Inflammatory macrophage (primary cell): ENCODE measurements around the gene TM2D1.
"Not testable (repeated sequence)": the region's sequence is repeated elsewhere in the genome, so short reads cannot be mapped to it uniquely, and the experiment has no call there.

Experiments used
- DNase-seq, 2 donors: peaks; one replicate each; pipeline ENCODE4 v3.0.0-alpha.2; 2020 to 2022

The TM2D1 gene

DNA sequence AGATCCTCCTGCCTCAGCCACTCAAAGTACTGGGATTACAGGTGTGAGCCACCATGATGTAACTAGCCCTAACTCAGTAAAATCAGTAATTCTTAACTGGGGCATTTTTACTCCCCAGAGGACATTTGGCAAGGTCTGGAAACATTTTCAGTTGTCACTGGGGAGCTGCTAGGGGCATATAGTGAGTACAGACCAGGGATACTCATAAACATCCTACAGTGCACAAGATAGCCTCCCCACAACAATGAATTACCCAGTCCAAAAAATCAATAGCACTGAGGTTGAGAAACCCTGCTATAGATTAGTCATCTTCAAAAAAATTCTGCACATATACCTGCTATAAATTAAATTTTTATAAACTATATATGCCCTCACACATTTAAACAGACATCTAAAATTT lies 13.0 kb downstream of the TM2D1 start:
- DNase-seq, result no peak

DNA sequence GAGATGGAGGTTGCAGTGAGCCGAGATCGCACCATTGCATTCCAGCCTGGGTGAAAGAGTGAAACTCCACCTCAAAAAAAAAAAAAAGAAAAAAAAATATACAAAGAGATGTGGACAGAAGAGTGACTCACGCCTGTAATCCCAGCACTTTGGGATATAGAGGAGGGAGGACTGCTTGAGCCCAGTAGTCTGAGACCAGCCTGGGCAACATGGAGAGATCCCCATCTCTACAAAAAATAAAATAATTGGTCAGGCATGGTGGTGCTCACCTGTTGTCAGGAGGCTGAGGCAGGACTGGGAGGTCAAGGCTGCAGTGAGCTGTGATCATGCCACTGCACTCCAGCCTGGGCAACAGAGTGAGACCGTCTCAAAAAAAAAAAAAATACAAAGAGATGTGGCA lies 13.7 kb downstream of the TM2D1 start:
- DNase-seq, result not testable (repeated sequence)

DNA sequence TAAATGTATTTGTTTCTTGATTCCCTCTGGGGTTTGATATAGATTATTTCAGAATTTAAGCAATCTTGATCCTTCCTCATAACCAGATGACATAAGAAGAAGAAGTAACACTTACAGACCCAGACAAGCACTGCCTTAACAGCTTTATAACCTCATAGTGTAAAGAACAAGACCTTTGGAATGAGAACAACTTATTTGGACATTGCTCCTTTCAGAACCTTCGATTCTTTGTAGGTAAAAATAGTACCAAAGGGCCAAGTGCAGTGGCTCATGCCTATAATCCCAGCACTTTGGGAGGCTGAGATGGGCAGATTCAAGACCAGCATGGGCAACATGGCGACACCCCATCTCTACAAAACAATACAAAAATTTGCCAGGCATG lies 15.0 kb downstream of the TM2D1 start:
- no peak for DNase-seq

DNA sequence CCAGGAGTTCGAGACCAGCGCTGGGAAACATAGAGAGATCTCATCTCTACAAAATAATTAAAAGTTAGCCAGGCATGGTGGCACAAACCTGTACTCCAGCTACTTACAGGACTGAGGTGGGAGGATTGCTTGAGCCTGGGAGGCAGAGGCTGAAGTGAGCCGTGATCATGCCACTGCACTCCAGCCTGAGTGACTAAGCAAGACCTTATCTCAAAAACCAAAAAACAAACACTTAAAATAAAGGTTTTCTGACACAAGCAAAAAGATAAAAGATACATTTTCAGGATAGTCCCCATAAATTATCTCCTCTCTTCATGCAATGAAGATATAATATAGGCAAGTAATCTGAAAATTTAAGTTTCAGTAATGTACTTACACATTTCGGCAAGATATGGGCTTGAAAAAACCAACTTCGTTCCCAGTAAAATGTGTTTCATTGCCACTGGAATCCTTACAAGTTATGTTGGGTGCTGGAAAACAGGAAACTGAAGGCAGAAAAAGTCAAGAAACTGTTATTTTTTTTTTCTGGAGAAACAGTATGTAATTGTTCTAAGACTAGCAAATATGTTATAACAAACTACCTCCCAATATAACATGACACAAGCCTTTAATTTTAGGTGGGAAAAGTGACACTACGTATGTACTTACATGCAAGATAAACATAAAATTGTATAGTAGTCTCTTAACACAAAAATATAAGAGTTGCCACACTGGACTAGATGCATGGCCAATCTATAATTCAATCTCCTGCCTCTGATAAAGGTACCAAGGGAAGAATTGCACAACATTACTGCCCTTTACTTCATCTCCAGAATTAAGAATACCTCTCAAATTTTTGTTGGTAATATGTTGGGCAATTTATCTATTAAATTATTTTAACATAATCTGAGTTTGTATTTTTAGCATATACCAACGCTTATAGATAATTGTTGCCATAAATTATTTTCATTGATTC lies 15.7 kb downstream of the TM2D1 start:
- no peak for DNase-seq

DNA sequence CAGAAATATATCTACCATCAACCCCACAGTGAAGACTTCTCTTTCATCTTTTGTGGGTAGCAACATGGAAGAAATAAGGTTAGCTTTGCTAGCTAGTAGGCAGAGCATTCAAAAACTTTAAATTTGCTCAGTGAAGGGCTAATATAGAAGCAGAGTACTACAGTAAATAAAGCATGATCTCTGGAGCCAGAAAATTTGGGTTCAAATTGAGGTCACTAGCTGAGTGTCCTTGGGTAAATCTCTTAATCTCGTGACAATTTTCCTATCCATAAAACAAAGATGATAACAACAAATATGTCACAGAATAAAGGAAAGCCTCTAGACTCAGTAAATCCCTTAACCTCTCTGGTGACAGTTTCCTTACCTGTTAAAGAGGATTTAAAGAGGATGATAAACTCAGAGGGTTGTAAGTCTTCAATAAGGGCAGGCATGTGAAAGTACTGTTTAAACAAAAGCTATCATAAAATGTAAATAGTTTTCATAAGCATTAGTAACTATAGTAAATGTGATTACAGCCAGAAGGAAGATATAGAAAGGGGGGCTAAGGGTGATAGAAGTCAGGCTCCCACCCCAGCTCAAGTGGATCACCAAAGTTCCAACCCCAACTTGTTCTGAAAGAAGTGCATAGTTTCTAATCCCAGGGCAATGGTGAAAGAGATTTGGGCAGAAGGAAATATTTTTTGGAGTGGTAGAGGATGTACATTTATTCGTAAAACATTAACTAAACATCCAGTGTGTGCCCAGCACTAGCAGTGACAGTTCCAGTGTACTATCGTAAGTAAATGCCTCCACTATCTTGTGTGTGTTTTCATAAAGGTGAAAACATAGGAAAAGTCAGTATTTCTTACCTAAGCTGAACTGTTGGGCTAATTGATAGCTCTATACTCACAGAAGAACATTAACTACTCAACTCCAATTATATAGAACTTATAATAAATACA lies 24.8 kb downstream of the TM2D1 start:
- DNase-seq, result no peak

DNA sequence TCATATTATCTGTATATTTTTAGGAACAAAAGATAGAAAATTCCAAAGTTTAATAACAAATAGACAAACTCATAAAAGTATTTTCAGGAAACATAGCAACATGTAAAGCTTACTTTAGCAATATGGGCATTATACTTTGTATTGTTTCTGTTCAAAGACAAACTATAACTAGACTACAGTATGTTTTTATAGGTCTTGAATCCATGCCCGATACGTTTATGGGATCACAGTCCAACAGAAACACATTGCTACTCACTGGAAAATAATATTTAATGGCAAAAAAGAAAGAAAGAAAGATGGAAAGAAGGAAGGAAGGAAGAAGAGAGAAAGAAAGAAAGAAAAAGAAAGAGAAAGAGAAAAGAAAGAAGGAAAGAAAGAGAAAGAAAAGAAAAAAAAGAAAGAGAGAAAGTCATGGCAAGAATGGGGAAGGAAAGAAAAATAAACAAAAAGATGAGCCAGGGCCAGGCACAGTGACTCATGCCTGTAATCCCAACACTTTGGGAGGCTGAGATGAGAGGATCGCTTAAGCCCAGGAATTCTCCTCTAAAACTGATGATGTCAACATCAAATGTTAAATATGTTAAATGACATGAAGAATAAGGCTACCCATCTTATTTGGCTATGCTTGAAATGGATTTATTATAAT lies 32.7 kb downstream of the TM2D1 start:
- no peak for DNase-seq

DNA sequence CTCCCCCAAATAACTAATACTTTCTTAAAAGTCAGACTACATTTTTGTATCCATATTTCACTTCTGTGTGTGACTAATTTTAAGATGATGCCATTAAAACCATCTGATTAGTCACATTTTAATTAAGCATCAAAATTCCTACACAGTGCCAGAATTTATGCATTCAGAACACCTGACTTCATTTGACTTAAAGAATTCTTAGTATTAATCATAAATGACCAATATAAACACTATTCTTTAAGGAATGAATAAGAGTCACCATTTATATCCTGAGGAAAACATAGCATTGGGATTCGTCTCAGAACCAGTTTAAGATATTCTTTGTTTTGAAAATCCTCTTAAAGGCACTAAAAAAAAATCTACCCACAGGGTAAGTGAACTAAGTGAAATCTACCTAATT lies 37.0 kb downstream of the TM2D1 start:
- no peak for DNase-seq

DNA sequence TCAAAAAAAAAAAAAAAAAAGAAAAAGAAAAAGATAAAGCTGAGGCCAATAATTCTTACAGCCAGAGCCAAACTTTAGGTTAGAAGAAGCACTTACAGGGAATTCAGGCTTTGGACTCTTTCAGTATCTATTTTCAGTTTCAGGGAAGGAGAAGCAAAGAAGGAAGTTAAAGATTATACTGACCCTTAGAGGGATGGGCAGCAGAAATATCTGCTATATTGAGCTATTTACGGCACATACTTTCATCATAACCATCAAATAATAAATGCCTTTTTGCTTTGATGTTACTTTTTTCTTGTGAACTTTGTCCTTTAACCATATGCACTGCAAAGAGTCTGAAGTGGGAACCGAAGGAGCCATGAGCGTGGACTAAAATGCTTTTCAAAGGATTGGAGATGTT lies 42.0 kb downstream of the TM2D1 start:
- DNase-seq, result no peak

DNA sequence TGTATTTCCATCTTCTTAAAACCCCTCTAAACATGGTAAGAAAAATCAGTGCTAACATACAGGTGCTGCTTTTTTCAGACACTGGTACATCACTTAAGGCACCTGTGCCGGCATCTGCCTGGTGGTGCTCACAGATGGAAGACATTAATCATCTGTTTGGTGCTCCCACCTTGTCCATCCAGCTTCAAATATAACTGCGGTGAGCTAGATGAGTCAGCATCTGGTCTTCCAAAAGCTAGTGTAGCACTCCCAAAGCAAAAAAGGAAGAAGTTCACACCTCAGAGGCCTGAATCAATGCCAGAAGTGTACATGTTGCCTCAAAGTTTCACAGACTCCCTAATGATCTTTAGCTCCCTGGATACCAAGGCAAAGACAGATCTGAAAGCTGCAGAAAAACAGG lies 44.4 kb downstream of the TM2D1 start:
- no peak for DNase-seq

DNA sequence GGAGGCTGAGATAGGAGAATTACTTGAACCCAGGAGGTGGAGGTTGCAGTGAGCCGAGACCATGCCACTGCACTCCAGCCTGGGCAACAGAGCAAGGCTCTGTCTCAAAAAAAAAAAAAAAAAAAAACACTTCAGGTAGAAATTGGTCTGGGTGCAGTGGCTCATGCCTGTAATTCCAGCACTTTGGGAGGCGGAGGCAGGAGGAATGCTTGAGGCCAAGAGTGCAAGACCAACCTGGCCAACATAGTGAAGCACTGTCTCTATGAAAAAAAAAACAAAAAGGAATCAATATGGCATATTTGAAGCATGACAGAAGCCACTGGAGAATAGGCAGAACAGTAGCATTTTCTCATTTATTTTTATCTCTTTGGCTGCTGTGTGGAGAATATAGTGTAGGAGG lies 48.1 kb downstream of the TM2D1 start:
- not testable (repeated sequence) for DNase-seq

DNA sequence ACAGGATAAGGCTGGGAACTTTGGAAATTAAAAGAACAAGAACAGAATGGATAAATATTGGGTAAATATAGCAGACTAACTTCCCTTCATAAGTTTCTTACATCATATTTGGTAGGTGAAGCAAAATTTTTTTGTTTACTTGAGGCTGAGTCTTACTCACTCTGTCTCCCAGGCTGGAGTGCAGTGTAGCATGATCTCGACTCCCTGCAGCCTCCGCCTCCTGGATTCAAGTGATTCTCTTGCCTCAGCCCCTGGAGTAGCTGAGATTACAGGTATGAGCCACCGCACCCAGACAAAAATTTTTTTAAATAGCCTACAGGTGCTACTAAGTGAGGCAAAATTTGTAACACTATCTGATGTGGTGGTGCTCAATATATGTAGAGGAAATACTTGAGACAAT lies 50.7 kb downstream of the TM2D1 start:
- no peak for DNase-seq

DNA sequence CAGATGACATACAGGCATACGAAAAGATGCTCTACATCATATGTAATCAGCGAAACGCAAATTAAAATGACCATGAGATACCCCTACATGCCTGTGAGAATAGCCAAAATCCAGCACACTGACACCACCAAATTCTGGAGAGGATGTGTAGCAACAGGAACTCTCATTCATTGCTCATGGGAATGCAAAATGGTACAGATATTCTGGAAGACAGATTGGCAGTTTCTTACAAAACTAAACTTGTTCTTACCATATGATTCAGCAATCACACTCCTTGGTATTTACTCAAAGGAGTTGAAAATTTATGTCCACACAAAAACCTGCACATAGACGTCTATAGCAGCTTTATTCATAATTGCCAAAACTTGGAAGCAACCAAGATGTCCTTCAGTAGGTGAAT lies 52.6 kb downstream of the TM2D1 start:
- no peak for DNase-seq

DNA sequence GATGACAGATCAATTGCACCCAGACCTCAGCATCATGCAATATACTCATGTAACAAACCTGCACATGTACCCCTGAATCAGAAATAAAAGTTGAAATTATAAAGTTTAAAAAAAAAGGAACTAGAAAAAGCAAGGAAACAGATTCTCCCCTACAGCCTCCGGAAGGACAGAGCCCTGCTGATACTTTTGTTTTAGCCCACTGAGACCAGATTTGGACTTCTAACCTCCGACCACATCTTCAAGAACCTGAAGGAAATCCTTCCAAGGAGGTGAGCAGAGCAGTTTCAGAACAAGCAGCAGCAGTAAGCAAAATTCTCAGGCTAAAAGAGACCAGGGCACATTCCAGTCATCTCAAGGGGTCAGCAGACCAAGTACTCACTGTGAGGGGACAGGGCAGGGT lies 54.5 kb downstream of the TM2D1 start:
- DNase-seq, result no peak

DNA sequence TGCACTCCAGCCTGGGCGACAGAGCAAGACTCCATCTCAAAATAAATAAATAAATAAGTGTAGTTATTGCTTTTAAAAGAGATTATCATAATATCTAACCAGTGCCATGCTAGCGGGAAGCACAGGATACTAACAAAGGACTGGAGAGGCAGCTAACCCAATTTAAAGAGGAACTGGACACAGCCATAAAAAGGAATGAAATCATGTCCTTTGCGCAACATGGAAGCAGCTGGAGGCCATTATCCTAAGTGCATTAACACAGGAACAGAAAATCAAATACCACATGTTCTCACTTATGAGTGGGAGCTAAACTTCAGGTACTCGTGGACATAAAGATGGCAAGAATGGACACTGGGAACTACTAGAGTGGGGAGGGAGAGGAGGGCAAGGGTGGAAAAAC lies 54.9 kb downstream of the TM2D1 start:
- DNase-seq, result peak; percentile 83 to 86

DNA sequence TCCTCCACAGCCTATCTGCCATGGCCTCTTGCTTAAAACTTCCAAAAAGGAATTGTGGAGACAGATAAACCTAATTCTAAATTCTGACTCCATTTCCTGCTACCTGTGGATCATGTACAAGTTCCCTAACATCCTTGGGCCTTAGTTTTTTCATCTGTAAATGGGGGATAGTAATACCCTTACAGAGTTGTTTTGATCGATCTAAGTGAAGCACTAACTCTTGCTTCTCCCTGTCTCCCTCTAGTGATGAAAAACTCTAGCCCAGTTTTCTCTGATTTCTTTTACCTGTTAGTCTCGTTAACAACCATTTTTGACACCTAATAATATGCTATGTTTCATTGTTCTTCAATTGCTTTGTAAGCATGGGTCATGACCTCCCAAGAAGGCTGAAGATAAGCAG lies 65.9 kb downstream of the TM2D1 start:
- DNase-seq, result no peak

DNA sequence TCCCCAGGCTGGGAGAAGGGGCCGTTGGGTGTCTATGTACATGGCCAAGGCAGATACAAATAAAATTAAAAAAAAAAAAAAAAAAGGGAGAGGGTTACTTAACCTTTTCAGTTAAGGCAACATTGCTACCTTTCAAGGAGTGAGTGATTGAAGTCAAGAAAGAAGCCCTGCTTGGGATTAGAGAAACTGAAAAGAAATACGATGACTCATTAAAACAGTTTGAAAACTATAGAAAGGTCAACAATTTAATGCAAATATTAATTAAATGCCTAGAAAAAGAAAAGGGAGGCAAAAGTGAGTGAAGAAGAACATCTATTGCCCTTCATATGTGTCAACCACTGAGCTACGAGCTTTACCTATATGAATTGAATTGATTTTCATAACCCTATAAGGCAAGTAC lies 69.5 kb downstream of the TM2D1 start:
- no peak for DNase-seq

DNA sequence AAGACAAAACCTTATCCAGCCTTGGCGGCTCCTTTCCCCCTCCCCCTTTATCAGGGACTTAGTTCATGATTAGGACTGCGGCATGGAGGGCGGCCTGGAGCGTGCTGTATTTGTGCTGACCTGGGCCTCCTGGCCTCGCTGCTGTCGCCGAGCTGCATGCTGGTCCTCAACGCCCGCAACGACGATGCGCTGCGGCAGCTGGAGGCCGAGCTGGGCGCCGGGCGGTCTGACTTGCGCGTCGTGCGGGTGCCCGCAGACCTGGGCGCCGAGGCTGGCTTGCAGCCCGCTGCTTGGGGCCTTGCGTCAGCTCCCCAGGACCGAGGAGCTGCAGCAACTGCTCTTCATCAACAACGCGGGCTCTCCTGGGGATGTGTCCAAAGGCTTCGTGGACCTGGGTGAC lies 70.9 kb downstream of the TM2D1 start:
- DNase-seq, result no peak

DNA sequence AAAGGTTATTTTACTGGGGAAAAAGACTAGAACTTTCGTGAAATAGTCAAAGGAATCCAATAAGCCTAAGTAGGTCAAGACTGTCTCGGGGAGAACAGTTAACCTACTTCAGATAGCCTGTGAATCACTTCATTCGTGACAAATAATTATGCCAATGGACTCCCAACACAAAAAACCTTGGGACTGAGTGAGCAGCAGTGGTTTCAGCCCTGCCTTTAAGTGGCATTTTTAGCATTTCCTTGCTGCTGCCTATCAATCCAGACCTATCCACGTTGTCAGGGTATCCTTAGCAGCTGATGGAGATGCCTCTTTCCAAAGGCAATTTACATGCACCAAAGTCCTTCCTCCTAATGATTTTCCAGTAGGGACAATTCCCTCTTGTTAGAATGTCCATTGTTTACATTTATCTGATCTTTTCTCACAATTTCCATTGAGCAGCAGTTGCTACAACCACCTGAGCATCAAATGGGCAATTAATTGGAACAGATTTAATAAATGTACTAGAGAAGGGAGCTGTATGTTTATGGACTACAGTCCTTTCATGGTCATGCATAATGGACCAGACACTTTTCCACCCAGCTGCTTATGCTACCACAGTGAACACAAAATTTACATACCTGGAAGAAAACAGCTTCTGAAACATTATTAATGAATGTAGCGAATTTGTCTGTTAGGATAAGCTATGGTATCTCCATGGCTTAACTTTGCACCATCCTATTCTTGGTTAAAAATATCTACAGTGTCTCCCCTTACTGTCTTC lies 75.8 kb downstream of the TM2D1 start:
- no peak for DNase-seq

DNA sequence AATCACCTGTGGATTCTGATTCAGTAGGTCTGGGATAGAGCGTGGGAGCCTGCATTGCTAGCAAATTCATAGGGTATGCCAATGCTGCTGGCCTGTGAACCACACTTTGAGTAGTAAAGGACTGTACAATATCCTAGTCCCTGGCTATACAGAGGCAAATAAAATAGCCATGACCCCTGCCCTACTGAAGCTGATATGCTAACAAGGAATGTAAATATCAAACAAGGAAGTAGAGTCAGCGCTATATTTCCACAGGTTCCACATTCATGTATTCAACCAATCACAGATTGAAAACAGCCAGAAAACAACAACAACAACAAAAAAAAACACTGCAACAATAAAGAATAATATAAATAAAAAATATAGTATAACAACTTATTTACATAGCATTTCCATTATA lies 77.8 kb downstream of the TM2D1 start:
- no peak for DNase-seq

DNA sequence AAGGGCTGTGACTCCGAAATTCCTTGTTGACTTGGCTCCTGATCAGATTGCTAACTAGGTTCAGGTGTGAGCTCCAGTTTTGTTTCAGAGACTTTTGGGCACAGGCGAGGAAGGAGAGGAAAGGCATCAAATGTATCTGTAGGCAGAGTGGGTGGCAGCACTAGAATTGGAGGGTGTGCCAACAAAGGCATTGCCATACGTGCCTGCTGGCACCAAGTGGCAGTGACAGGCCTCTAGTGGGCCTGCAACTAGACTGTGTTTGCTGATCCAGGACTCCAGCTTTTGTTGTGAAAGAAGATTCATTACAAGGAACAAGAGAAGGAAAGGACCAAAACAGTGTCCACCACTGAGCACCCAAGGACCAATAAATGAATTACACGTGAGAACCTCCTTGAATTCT lies 79.5 kb downstream of the TM2D1 start:
- no peak for DNase-seq

DNA sequence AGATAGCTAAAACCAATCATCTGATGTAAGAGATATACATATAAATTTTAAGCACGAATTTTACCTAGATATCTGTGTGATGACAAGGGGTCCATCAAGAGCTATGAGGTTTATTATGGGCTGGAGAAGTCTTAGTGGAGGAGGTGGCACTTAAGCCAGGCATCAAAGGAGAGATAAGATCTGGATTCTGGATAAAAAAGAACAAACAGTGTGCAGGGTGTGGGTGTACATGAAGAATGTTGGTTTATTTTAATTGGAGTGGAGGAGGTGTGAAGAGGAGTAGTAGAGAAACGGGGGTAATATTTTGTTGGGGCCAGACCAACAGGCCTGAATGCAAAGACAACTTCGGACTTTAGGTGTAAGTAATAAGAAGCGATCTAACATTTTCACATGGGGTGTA lies 80.6 kb downstream of the TM2D1 start:
- DNase-seq, result no peak

DNA sequence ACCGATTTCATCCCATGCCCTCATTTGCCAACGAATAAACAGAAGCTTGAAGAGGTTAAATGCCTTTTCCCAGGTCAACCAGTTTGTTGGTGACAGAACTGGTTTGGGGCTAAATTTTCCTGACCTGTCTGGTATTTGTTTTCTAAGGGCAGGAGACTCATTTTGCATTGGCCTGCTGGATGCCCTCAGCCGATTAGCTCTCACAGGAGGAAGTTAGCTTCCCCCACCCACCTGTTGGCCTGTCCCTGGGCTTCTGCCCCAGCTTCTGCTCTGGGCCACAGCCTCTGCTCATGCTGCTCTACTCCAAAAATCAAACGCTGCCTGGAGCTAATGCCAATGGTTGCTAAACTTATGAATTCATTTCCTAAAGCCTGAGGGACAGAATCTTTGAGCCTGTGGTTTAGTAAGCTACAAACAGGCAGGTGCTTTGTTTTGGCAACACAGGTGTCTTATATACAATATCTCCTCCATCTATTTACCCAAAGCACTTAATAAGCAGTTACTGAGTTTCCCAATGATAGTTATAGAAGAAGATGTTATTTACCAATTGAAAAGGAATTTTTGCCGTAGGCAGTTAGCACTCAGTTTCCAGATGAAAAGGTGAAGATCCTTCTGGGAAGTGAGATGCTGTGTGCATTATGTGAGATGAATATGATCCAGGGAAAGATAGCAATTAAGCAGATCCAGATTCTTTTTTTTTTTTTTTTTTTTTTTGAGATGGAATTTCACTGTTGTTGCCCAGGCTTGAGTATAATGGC lies 82.3 kb downstream of the TM2D1 start:
- peak; percentile 39 to 65 for DNase-seq
